GM19043 (cell line): ENCODE measurements around the gene LSP1.
"Not testable (repeated sequence)": the region's sequence is repeated elsewhere in the genome, so short reads cannot be mapped to it uniquely, and the experiment has no call there.

Experiments
- ATAC-seq: cut with Tn5 transposase; IDR thresholded peaks from one replicate; pipeline ENCODE4 v1.9.1; 2021; ENCODE audit warnings: low read depth; ENCODE audit not compliant: unreplicated experiment

The LSP1 gene

GRCh38 chr11:1937616-1938342 is 84.9 kb downstream of the LSP1 start:
- ATAC-seq = no peak

DNA sequence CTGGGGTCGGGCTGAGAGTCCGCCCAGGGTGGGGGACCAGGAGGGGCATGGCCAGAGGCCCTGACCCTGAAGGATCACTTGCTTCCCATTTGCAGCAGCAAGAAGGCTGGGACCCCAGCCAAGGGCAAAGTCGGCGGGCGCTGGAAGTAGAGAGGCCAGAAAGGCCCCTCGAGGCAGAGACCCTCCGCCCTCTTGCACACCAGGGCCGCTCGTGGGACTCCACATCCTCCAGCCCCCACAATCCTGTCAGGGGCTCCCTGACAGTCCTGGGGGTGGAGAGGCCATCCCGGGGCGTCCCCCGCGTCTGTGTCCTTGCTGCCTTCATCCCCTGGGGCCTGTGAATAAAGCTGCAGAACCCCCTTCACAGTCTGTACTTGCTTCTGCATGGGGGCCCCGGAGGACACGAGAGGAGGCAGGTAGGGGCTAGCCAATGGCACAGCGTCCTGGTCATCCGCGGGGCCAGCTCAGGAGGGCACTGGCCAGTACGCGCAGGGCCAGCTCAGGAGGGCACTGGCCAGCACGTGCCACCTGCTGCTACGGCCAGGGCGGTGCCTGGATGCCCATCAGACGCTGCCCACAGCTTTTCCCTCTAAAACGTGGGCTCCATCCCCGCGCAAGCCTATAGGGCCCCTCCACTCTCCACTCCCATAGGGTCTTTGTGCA is 85.6 kb downstream of the LSP1 start:
- no peak for ATAC-seq

DNA sequence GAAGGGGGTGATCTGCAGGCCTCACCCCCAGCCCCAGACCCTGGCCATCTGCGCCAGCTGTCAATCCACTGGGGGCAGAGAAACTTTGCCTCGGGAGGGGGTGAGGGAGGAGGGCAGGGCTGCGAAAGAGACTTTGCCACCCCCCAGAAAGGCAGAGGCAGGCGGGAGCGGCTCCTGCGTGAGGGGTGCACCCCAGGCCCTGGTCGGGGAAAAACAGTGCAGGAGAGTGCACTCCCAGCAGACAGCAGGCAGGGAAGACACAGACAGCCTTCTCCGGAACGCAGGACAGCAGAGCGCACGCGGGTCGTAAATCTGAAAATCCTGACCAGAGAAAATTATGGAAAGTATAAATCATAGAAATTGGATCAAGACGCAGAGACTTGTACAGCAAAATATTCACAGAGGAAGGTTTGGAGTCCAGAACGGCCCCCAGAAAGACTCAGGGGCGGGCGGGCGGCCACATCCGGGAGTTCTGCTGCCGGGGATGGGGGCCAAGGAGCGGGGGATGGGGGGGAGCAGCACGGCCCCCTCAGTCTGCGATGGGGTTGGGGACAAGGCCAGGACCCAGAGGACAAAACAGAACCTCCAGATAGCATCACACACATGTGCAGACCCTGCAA is 86.2 kb downstream of the LSP1 start:
- ATAC-seq = no peak

DNA sequence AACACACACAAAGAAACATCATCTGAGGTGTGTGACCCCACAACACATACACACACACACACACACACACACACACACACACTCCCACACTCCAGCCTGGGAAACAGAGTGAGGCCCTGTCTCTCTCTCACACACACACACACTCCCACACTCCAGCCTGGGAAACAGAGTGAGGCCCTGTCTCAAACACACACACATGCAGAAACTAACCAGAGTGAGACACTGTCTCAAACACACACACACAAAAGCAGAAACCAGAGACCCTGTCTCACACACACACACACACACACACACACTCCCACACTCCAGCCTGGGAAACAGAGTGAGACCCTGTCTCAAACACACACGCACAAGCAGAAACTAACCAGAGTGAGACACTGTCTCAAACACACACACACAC is 86.9 kb downstream of the LSP1 start:
- not testable (repeated sequence) for ATAC-seq
